HG02885 (cell line): ENCODE data around the gene IPO4.

ENCODE experiments used
- ATAC-seq: cut with Tn5 transposase; IDR thresholded peaks from one replicate; pipeline ENCODE4 v1.9.1; 2021; ENCODE audit warnings: mild to moderate bottlenecking; ENCODE audit not compliant: unreplicated experiment, poor library complexity

IPO4 gene

DNA sequence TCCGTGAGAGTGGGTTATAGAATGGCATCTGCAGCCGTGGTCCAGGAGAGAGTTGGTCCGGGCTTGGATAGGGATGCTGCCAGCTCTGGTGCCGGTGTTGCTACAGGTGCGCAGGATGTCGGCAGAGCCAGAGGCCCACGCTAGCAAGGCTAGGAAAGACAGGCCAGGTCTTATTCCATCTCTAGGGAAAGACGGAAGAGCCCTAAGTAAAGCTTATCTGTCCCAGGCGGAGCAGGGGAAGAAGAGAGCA lies 53.1 kb downstream of the IPO4 start:
- ATAC-seq, result peak; percentile 1

DNA sequence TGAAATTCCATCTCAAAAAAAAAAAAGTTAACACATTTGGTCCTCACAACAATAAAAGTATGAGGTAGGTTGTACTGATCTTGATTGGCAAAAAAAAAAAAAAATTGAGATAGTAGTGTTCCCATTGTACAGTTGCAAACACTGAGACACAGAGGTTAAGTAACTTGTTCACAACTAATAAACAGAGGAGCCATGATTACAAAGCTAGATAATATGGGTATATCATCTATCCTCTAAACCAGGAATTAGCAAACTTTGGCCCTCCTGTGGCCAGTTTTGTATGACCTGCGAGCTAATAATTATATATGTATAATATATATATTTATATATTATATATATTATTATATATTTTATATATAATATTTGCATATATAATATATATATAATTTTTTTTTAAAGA lies 54.9 kb downstream of the IPO4 start:
- no peak for ATAC-seq

DNA sequence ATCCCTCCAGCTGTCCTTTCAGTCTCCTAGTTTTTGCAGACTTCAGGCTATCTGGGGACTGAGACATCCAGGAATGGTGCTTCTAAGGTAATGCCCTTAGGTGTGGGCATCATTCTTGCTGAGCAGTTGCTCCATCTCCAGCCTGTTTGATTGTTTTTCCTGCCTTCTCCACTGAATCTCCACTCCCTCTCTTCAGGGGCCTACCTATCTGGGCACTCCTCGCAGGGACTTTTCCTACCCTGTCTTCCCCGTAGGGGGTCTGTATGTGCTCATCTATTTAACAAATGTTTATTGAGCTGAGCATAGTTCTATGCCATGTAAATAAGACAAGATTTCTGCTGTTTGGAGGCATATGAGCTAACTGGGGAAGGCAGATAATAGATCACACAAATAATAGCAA lies 55.6 kb downstream of the IPO4 start:
- ATAC-seq, result no peak

DNA sequence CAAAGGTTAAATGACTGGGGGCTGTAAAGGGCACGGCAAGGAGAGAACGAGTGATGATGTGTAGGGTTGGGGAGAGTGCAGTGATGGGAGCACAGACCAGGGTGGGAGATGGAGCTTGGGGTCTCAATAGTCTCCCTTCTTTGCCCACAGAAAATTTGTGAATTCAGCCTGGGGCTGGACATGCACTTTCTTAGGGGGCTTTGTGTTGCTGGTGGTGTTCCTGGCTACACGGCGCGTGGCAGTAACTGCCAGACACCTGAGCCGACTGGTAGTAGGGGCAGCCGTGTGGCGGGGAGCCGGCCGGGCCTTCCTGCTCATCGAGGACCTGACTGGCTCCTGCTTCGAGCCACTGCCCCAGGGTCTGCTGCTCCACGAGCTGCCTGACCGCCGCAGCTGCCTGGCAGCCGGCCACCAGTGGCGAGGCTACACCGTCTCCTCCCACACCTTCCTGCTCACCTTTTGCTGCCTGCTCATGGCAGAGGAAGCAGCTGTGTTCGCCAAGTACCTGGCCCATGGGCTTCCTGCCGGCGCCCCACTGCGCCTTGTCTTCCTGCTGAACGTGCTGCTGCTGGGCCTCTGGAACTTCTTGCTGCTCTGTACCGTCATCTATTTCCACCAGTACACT lies 56.4 kb downstream of the IPO4 start:
- ATAC-seq, result no peak

GRCh38 chr14:24131549-24131966 lies 57.1 kb downstream of the IPO4 start:
- ATAC-seq, result no peak

DNA sequence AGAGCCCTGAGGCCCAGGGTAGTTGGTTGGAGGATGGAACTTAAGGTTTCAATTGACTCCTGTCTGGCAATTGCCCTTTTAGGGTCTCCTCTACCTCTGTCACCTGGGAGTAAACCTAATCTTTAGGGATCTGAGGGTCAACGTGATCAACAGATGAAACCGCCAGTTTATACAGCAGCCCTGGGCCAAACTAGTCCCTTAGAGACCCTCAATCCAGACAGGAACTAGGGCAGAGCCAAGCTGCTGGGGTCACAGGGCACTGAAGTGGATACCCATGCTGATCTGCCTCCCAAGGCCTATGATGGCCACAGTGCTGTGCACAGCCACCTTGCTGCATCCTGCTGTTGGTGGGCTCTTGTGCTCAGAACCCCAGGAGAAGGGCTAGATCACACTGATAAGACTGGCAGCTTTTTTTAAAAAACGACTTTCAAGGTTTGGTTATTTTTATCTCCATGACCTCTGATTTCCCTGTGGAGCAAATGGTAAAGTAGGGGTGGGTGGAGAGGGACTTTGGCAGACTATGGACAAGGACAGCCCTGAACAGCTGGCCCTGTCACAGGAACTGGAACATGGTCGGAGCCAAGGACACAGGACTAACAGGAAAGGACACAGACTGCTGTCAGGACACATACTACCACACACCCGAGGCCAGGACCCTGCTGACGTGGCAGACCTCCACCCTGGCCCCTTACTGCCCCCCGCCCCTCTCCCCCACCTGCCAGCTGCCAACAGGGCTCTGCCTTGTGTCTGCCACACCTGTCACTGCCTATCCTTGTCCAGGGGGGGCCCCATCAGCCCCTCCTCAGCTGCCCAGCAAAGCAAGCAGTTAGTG lies 57.7 kb downstream of the IPO4 start:
- no peak for ATAC-seq

GRCh38 chr14:24130380-24130716 lies 58.3 kb downstream of the IPO4 start, which contains the start of gene FITM1:
Gene FITM1, plus strand, starts transcription at chr14:24130659. Its CDS starts 905 bp downstream, at chr14:24131564.
- no peak for ATAC-seq
